ENCODE data around the gene RGS14.

DNA sequence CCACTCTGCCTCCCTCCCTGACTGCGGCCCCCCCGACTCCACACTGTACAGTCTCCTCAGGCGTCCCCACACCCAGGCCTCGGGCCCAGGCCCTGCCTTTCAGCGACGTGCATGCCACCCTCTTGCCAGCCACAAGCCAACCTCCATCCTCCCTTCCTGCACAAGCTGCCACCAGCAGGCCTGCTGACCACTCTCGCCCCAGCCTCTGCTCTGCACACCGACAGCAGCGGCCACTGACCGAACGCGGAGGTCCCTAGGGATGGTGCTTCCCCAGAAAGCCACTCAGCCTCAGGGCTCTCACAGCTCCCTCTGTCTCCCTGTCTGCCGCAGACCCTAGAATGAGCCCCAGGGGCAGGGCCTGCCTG lies 24.8 kb upstream of the RGS14 start:
- TF ChIP-seq, protein P1, sequence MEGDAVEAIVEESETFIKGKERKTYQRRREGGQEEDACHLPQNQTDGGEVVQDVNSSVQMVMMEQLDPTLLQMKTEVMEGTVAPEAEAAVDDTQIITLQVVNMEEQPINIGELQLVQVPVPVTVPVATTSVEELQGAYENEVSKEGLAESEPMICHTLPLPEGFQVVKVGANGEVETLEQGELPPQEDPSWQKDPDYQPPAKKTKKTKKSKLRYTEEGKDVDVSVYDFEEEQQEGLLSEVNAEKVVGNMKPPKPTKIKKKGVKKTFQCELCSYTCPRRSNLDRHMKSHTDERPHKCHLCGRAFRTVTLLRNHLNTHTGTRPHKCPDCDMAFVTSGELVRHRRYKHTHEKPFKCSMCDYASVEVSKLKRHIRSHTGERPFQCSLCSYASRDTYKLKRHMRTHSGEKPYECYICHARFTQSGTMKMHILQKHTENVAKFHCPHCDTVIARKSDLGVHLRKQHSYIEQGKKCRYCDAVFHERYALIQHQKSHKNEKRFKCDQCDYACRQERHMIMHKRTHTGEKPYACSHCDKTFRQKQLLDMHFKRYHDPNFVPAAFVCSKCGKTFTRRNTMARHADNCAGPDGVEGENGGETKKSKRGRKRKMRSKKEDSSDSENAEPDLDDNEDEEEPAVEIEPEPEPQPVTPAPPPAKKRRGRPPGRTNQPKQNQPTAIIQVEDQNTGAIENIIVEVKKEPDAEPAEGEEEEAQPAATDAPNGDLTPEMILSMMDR (conservative IDR thresholded peaks at IDR 0.05; ENCODE audit: low read length): no peak
- no peak for TF ChIP-seq EZH2phosphoT487 (IDR thresholded peaks at IDR 0.05; ENCODE audit: borderline replicate concordance, low read depth, low read length)
